Panc1 (cell line): Measurements from ENCODE around the gene MND1. TPM values are rescaled to one million over a fixed set of nuclear protein-coding genes. Genes with fewer than 3 reads are reported as not detected.

ENCODE experiments used
- ATAC-seq: fragments of 200-7000 bp; cut with Tn5 transposase; 2 replicates; pipeline ENCODE4 v1.9.1; 2020; ENCODE audit warnings: mild to moderate bottlenecking, moderate library complexity
- BruUV-seq: library from RNA; stranded (reverse); fragments of 400-500 nt; replicated peaks from 2 replicates; lab custom pipeline; 2021; lab: Mats Ljungman, UMichigan
- CTCF ChIA-PET: fragments of 300-600 bp; sonication (Branson Sonifier 250); formaldehyde crosslinking; loops from one replicate; lab custom pipeline; 2022; ENCODE audit warnings: antibody characterized with exemption; lab: Charles Lee
- POLR2A ChIA-PET: fragments of 300-600 bp; sonication (Branson Sonifier 250); formaldehyde crosslinking; loops from one replicate; lab custom pipeline; 2022; ENCODE audit warnings: antibody characterized with exemption; lab: Charles Lee
- DNase-seq: peaks from one replicate; pipeline ENCODE4 v3.0.0-alpha.2; 2010; ENCODE audit warnings: low read depth, low spot score
- H3K27ac ChIP-seq: 2 replicates; pipeline ENCODE4 v1.5.1; 2011; ENCODE audit warnings: mild to moderate bottlenecking, low read length, inconsistent platforms
- H3K27me3 ChIP-seq: fragments of 200-500 bp; sonication (Bioruptor generic); 2 replicates; pipeline ENCODE4 v1.6.0; 2014; ENCODE audit warnings: low read length, inconsistent platforms; ENCODE audit not compliant: control insufficient read depth, insufficient read depth
- H3K36me3 ChIP-seq: fragments of 200-500 bp; sonication (Bioruptor generic); 2 replicates; pipeline ENCODE4 v1.5.1; 2014; ENCODE audit warnings: inconsistent platforms, mild to moderate bottlenecking, low read length, moderate library complexity; ENCODE audit not compliant: control insufficient read depth, insufficient read depth
- H3K4me1 ChIP-seq: 2 replicates; pipeline ENCODE4 v1.5.1; 2011; ENCODE audit warnings: inconsistent platforms, mild to moderate bottlenecking, low read length, moderate library complexity; ENCODE audit not compliant: control insufficient read depth, insufficient read depth
- H3K4me3 ChIP-seq, 2 experiments: 2 replicates each; pipeline ENCODE4 v1.5.1; 2011 to 2012; ENCODE audit warnings: low read depth in 2 of 2, low read length in 2 of 2, mild to moderate bottlenecking in 2 of 2, inconsistent platforms in 1 of 2, moderate library complexity in 1 of 2
- H3K9me3 ChIP-seq: fragments of 200-500 bp; sonication (Bioruptor generic); 2 replicates; pipeline ENCODE4 v1.5.1; 2014; ENCODE audit warnings: low read depth, mild to moderate bottlenecking, inconsistent platforms, low read length, moderate library complexity; ENCODE audit not compliant: control insufficient read depth, insufficient read depth
- CTCF ChIP-seq: fragments of 450-650 bp; IDR thresholded peaks from 2 replicates; pipeline ENCODE4 v1.5.1; 2017; ENCODE audit warnings: mild to moderate bottlenecking
- POLR2AphosphoS5 ChIP-seq: IDR thresholded peaks from 2 replicates; pipeline ENCODE4 v1.6.1; 2012; ENCODE audit warnings: mild to moderate bottlenecking, low read depth, low read length, moderate library complexity
- SIN3A ChIP-seq: IDR thresholded peaks from 2 replicates; pipeline ENCODE4 v1.6.1; 2012; ENCODE audit warnings: low read depth, mild to moderate bottlenecking, low read length, moderate library complexity, borderline replicate concordance; ENCODE audit not compliant: insufficient read depth
- TCF7L2 ChIP-seq: IDR thresholded peaks from 2 replicates; pipeline ENCODE4 v1.6.1; 2011; ENCODE audit warnings: mild to moderate bottlenecking, low read depth, low read length, inconsistent platforms
- in situ Hi-C: cut with HindIII; loops from 2 replicates; pipeline ENCODE4 v1.10.0; 2016; ENCODE audit warnings: low sequenced_read_pairs, low pct_unique_long_range_greater_than_20kb
- intact Hi-C: fragments of 100-400 bp; cut with micrococcal nuclease; formaldehyde crosslinking; loops from one replicate; pipeline ENCODE4 v1.10.0; 2022; ENCODE audit not compliant: unreplicated experiment
- total RNA-seq: library from RNA; stranded (reverse); gene quantifications from one replicate; pipeline ENCODE4 v1.2.1, GENCODE V29; 2021; ENCODE audit not compliant: unreplicated experiment
- TF ChIP-seq, protein P1 (sequence below), 2 experiments: IDR thresholded peaks; 2 replicates each; pipeline ENCODE4 v1.6.1; 2011 to 2012; ENCODE audit warnings: low read depth in 2 of 2, control low read depth in 1 of 2, low read length in 1 of 2, mild to moderate bottlenecking in 1 of 2, moderate library complexity in 1 of 2; ENCODE audit not compliant: insufficient read depth in 1 of 2

Gene MND1
- total RNA-seq, 1 experiment from 2014 or later: 9.4 TPM

- no peak for DNase-seq
- Histone ChIP-seq H3K4me3 (no peak overlapping the region), H3K27ac (no peak overlapping the region), H3K27me3 (no peaks in the 10 kb centered on the region), H3K36me3 (no peaks in the 10 kb centered on the region), H3K4me1 (no peaks in the 10 kb centered on the region), H3K9me3 (no peaks in the 10 kb centered on the region)
- TF ChIP-seq CTCF (no peak), TCF7L2 (no peak), SIN3A (no peak), POLR2AphosphoS5 (no peak)
- TF ChIP-seq, protein P1, sequence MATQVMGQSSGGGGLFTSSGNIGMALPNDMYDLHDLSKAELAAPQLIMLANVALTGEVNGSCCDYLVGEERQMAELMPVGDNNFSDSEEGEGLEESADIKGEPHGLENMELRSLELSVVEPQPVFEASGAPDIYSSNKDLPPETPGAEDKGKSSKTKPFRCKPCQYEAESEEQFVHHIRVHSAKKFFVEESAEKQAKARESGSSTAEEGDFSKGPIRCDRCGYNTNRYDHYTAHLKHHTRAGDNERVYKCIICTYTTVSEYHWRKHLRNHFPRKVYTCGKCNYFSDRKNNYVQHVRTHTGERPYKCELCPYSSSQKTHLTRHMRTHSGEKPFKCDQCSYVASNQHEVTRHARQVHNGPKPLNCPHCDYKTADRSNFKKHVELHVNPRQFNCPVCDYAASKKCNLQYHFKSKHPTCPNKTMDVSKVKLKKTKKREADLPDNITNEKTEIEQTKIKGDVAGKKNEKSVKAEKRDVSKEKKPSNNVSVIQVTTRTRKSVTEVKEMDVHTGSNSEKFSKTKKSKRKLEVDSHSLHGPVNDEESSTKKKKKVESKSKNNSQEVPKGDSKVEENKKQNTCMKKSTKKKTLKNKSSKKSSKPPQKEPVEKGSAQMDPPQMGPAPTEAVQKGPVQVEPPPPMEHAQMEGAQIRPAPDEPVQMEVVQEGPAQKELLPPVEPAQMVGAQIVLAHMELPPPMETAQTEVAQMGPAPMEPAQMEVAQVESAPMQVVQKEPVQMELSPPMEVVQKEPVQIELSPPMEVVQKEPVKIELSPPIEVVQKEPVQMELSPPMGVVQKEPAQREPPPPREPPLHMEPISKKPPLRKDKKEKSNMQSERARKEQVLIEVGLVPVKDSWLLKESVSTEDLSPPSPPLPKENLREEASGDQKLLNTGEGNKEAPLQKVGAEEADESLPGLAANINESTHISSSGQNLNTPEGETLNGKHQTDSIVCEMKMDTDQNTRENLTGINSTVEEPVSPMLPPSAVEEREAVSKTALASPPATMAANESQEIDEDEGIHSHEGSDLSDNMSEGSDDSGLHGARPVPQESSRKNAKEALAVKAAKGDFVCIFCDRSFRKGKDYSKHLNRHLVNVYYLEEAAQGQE (IDR thresholded peaks at IDR 0.05; ENCODE audit: insufficient read depth in 1 of 2, low read depth in 2 of 2, low read length in 1 of 2): no peak
- no TSS peak for BruUV-seq
- CTCF ChIA-PET: no interaction called here
- in situ Hi-C loops (no loop called here), intact Hi-C loops (no loop called here)
- POLR2A ChIA-PET: no interaction called here
- no peak for ATAC-seq
These were observed 108.3 kb downstream of the MND1 start for GRCh38 chr4:153452658-153453378.

DNA sequence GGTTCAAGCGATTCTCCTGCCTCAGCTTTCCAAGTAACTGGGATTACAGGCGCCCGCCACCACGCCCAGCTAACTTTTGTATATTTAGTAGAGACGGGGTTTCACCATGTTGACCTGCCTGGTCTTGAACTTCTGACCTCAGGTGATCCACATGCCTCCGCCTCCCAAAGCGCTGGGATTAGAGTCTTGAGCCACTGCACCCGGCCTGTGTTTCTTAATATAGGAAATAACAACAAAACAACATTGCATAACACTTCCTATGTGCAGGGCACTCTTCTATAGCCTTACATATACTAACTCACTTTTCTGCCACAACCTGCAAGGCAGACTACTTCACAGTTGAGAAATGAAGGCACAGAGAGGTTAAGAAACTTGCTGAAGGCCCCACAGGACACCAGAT, 108.9 kb downstream of the MND1 start:
- ATAC-seq: no peak
- no peak for DNase-seq
- intact Hi-C loops: no loop called here
- Histone ChIP-seq H3K4me3 (no peak overlapping the region), H3K27ac (no peak overlapping the region), H3K4me1 (no peaks in the 10 kb centered on the region), H3K27me3 (no peaks in the 10 kb centered on the region), H3K36me3 (no peaks in the 10 kb centered on the region), H3K9me3 (no peaks in the 10 kb centered on the region)
- TF ChIP-seq TCF7L2 (no peak), SIN3A (no peak), CTCF (no peak), POLR2AphosphoS5 (no peak)
- TF ChIP-seq, protein P1 (IDR thresholded peaks at IDR 0.05; ENCODE audit: insufficient read depth in 1 of 2, low read depth in 2 of 2, low read length in 1 of 2): no peak
- POLR2A ChIA-PET: no interaction called here
- CTCF ChIA-PET: no interaction called here
- in situ Hi-C loops: no loop called here
- BruUV-seq: no TSS peak
